HG03025 (cell line): ENCODE measurements around the gene CACNB4.
"Not testable (repeated sequence)": the region's sequence is repeated elsewhere in the genome, so short reads cannot be mapped to it uniquely, and the experiment has no call there.

Experiments
- ATAC-seq: cut with Tn5 transposase; IDR thresholded peaks from one replicate; pipeline ENCODE4 v1.9.1; 2021; ENCODE audit warnings: mild to moderate bottlenecking, moderate library complexity; ENCODE audit not compliant: unreplicated experiment, low FRiP score

The CACNB4 gene

DNA sequence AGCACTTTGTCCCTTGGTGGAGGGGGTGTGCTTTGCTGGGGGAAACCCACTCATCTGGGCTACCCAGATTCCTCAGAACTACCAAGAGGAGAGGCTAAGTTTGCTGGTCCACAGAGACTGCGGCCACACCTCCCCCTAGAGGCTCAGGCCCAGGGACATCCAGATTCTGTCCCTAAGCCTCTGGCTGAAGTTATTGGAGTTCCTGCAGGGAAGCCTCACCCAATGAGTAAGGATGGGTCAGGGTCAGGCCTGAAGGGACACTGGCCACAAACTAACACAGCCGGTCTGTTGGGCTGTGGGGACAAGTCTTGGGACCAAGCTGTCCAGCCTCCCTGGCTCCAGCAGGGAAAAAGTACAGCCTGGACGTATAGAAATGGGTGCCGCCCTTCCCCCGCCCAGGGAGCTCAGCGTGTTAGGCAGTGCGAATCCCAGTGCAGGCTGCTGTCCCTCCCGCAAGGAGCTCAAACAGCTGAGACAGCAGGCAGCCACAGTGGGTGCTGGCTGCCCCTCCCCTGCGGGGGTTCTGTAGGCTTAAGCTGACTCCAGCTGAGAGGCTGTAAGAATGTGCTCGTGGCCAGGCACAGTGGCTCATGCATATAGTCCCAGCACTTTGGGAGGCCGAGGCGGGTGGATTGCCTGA lies 183.7 kb downstream of the CACNB4 start:
- ATAC-seq = no peak

DNA sequence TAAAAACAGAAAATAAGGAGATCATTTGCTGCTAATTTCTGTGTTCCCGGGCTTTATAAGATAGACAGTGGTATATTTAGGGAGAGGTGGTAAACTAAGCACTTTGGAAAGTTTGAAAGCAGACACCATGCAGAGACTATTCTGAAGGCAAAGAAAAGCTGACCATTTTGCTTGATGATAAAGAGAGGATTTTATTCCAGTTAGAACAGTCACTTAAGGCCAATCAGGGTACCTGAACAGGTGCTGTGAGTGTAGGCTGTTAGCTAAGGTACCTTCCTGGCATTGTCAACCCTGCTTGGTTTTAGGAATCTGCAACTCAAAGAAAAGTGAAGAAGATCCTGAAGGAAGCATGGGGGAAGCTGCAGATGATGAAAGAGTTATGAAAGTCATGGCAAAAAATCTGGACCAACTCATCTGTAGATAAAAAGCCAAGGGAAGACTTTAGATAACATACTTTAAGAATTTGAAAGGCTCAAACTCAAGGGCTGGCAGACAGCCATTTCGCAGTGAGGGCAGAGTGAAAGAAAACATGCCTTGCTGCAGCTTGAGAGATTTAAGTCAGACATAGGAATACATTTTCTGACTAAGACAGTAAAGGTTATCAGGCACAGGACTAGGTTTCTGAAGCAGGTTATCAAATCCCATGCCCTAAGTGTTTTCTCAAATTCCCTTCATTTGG lies 190.5 kb downstream of the CACNB4 start:
- ATAC-seq = no peak

DNA sequence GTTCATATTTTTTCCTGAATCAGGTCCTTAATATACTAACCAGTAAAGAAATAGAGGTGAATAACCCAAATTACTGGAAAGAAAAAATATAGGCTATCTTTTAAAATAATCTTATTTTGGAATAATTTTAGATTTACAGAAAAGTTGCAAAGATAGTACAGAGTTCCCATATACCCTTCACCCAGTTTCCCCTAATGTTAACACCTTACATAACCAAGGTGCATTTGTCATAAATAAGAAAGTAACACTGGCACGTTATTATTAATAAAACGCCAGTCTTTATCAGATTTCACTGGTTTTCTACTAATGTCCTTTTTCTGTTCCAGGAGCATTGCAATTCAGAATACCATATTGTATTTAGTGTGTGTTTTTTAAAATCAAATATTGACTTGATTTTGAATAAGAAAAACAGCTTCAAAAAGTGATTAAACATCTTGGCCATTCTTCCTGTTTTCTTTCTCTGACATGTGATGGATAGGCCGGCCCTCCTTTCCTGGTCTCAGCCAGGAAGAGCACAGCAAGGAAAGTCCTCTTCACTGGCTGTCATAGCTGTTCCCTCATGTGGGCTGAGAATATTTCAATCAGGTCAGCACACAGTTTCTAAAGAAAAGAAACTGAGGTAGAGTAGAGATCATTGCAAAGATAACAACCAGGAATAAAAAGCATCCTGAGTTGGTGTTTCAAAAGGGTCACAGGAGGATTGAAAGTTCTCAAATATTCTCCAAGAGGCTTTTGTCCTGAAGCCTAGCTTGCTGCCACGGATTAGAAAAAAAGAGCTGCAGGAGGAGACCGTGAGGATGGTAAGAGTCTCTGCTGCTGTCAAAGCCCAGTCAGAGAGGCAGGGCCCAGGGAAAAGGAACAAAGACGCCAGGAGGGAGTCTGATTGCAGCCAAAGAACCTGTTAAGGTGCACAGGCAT lies 191.3 kb downstream of the CACNB4 start:
- no peak for ATAC-seq

DNA sequence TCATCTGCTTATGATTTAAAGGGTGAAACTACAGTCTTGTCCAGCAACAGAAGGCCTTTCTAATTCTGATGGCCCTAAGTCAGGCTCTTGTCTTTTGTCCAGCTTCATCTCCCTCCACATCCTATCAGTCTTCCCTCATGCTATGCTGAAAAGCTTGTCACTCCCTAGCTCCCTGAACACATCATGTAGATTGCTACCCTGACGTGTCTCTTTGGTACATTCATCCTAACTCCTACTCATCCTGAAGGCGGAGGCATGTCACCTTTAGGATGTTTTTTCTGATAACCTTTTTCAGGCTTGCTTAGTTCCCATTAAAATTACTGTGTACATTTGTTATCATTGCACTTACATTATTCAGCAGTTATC lies 192.2 kb downstream of the CACNB4 start:
- no peak for ATAC-seq

DNA sequence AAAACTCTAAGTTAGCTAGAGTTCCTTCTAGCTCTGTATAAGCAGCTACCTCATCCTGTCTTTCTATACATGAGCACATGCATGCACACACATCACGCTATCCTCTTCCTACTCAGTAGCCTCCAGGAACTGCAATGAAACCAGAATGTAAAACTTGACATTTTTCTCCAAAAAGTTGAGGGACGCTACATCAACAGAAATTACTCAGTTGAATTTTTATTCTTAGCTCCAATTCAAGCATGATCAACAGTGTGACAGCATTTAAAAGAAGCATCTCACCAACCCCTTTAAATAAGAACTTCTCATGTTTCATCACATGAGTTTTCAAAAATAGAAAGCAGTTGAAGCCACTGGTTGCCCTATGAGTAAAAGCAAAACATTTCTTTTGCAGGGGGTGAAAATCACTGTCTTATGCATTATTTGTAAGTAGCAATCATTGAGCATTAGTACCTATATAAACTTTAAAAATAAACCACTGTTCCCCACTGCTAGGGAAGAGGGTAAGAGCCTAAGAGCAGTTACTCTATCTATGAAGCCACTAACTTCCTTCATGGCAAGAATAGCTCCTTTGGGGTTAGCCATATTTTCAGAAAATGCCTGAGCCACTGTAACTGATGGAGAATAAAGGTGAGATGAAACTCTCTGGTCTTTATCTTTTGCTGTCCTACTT lies 192.7 kb downstream of the CACNB4 start:
- peak; percentile 76 for ATAC-seq

DNA sequence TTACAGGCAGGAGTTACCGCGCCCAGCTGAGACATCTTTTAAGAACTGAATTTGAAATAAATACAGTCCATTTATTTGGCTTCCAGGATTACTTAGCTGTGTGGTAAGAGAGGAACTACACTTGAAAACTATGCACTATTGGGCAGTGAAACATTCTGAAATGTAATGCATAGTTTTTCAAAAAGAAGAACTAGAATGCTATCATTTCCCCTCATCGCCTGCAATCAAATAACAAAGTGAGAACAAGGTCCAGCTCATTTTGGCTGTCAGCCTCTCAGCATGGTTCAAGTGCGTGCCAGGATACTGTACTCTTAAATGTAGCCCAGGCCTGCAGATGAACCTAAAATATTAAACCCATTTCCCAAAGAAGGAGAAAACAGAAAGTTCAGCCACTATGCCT lies 194.0 kb downstream of the CACNB4 start:
- no peak for ATAC-seq

DNA sequence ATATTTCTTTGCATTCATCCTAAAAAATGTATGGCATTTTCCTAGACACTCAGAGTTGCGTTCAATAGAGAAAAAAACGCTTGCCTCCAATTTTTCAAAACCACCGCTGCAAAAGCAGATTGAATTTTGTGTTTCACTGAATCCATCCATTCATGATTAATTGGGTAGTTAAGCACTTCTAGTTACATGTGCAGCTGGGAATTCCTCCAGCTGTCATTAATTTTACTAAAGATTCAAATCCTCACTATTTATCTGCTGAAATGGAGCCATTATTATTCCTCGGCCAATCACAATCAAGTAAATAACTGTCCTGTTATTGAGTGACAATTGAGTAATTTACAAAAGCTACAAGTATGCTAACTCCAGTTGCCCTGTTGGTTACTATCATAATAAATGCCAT lies 194.8 kb downstream of the CACNB4 start:
- no peak for ATAC-seq

DNA sequence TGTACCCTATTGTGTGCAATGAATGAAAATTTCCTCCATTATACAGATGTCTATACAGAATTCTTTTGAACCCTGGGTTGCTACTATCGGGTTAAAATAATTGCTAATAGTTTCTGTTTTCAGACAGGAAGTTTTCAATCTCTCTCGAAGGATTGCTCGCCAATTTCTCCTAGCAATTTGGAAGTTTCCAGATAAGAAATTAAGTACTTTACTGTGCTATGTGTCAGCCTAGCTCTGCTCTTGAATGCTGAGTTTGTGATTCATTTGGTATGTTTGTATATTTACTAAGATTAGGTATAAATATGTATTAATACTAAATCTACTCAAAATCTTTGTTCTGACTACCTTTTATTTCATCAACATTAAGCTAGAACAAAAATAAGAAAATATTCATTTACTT lies 196.0 kb downstream of the CACNB4 start:
- no peak for ATAC-seq

DNA sequence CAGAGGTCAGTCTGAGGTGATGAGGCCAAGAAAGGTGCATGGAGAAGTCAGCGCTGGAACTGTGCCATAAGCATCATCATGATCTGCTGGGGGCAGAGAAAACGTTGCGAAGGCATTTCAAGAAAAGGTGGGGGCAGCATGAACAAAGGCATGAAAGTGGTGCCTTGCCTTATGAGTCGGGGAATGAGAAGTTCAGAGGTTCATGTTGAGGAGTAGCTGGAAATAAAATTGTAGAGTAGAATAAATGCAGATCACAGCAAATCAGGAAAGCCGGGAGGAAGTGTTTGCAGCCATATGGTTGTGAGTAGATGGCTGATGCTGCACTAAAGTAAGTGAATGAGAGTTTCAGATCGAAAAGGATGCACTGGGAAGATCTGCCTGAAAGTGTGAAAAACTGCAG lies 198.5 kb downstream of the CACNB4 start:
- no peak for ATAC-seq

DNA sequence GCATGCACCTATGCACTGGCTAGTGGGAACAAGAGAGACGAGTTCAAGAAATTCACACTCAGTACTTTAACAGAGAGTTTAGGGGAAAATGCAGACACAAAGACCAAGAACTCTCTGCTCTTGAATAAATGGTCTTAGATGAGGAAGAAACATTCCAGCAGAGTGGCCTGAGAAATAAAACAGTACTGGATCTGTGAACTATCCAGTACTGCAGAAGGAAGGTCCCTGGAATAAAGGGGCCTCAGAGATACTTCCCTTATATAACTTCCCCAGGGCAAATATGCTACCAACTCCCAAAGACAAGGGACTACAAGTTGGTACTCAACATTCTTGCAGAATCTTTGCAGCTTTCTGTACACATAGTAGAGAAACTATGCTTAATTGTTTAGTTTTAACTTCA lies 199.7 kb downstream of the CACNB4 start:
- ATAC-seq = no peak

DNA sequence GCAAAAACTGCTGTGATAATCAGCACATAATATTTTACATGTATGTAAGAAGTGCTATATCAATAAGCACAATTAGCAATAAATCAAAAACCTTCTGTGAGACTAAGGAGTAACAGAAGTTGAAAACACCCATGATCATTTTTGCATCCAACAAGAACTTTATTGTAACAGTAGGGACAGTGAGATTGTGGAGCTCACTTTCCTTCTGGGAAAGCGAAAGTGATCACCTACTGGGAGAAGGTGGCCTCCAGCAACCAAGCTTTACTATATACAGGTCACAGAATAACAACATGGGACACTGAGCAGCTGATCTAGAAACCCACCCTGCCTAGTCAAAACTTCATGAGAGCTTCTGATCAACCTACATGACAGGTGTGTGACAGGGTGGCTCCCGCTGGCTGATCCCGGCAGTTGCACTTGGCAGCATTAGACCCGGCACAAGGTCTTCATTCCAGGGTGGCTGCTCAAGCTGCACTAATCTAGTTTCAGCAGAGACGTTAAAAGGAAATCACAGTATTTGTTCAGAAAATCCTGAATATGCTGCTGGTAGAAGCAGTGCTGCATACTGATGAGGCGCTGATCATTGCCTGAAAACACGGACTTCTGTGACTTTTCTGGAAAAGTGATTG lies 207.2 kb downstream of the CACNB4 start:
- no peak for ATAC-seq

DNA sequence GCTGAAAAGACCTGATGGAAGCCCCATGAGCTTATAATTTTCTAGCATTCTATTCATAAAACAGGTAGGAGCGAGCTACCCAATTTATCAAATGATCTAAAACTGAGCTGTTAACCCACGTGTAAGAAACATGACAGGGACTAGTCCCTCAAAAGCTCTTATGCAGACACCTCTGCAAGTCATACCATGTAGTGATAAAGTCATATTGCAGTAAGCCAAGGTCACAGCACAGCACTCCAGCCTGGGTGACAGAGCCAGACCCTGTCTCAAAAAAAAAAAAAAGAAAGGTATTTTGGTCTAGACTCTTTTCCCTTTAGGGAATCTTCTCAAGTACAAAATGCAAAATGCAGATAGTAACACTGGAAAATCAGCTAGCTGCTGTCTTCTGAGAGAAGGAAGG lies 211.7 kb downstream of the CACNB4 start:
- ATAC-seq = no peak

DNA sequence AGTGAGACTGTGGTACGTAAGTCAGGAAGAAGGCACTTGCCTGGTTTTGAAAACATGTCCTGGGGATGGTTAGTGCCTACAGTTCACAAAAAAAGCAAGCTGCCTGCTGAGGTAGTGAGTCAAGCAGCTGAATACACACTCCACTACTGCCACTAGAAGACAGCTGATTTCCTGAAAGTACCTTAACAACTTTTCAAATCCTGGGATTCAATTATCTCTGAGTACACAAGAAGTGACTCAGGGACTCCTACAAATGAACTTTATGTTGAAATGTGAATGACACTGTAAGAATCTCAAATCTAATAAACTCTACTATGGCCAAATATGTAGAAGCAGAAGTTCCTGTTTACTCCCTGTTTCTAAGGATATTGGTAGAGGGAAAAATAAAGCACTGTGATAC lies 212.6 kb downstream of the CACNB4 start:
- ATAC-seq = no peak

DNA sequence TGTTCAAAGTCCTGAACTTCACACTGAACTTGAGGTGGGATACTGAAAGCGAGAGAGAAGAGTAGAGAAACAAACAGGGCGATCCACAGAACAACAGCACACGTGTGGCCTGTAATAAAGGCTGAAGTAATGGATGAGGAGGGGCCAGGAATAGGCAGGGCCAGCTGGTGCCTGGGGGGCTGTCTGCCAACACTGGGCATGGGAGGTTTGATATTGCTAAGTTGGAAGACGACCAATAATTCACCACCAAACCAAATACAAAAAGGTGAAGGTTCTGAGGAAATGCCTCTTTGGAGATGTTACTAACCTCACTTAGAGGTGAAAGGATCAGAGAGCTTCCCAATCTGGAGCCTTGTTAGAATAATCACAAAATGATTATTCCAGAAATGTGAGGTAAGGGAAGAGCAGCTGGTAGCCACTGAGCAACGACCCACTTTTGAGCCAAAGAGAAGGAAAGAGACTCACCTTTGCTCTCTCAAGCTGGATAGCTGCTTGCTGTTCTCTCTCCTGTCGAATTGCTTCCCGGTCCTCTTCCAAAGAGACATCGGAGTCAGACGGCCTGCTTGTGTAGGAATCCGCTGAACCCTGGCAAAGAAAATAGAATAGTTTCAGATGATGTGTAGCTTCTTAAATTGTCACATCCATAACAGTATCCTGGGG lies 215.9 kb downstream of the CACNB4 start:
- ATAC-seq = no peak

DNA sequence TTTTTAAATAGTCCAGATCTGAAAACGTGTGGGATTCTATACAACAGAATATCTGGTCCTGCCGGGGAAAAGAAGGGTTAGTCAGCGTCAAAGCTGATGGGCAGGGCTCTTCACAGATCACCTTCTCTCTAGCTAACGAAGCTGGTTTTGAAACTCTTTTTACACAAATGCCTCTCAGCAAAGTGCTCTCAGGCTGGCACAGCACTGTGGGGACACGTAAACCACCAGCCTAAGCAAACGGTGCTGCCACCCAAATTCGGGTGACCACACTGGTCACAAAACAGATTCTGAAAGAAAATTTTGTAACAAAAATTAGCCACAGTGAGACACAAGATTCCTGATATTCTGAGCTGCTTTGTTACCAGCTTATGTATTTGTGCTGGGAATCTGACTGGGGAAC lies 217.5 kb downstream of the CACNB4 start:
- no peak for ATAC-seq

DNA sequence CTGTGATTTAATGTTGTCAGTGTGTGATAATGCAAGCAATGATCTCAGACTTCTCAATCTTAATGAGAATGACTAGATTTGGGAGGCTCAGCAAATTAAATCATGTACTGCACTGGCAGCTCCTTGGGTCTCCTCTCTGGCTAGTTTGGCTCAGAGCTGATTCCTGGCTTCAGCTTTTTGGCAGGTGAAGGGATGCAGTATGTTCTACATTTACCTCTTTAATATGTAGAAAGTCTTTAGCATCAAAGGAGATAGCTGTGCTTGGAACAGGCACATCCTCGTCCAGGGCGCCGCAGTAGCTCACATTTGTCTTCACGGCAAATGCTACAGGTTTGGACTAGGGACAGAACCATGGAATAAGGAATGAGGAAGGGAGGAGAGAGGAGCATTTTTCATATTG lies 218.3 kb downstream of the CACNB4 start:
- ATAC-seq = no peak

DNA sequence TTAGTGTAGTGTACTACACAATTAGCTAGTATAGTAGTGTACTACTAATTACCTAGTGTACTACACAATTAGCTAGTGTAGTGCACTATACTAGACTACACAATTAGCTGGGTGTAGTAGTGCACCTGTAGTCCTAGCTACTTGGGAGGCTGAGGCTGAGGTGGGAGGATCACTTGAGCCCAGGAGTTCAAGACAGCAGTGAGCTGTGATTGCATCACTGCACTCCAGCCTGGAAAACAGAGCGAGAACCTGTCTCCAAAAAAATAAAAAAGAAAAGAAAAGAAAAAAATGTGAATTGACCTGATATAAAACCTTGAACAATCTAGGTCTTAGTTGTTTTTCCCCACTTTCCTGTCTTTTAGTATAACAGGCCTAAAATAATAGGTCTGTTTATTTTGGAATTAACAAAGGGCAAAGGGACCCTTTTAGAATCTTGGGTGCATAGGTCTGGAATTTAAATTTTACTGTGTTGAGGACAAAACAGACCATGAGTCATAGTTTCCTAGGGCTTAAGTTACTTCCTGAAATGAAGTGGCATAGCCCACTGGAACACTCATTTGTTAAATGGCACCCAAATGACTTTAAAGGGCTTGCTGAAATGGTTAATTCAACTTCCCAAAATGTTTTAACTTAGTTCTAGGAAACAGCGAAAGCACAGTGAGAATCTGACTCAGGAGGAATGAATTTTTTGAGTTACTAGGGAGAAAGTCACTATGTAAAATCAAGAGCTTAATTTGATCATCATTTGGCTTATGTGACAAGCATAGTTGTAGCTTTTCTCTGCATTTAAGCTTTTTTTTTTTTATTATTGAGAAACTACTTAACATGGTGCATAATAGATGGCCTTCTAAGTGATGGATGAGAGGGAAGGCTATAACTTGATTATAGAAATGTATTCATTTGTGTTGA lies 219.9 kb downstream of the CACNB4 start:
- ATAC-seq = no peak

DNA sequence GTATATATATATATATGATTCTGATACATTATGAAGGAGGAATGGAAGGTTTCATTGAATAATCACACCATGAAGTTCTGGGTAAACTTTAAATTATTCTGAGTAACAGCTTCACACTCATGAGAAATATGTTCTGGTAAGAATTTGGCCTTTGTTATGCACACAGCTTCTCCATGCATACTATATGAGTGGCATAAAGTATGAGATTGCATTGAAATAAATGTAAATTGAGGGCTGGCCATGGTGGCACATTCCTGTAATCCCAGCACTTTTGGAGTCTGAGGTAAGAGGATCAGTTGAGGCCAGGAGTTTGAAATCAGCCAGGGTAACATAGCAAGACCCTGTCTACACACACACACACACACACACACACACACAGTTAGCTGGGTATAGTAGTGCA lies 220.6 kb downstream of the CACNB4 start:
- ATAC-seq = no peak

DNA sequence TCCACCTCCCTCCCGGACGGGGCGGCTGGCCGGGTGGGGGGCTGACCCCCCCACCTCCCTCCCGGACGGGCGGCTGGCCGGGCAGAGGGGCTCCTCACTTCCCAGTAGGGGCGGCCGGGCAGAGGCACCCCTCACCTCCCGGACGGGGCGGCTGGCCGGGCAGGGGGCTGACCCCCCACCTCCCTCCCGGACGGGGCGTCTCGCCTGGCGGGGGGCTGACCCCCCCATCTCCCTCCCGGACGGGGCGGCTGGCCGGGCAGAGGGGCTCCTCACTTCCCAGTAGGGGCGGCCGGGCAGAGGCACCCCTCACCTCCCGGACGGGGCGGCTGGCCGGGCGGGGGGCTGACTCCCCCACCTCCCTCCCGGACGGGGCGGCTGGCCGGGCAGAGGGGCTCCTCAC lies 223.2 kb downstream of the CACNB4 start:
- ATAC-seq = not testable (repeated sequence)
